Left ventricle myocardium inferior (tissue), 1 donor: Measurements from ENCODE around the gene EIF4EBP3. TPM values are rescaled to one million over a fixed set of nuclear protein-coding genes. Genes with fewer than 3 reads are reported as not detected.
A peak's percentile ranks its signal among the peaks of the same experiment; 100 is the strongest.

Experiments used
- DNase-seq: peaks from one replicate; pipeline ENCODE4 v3.0.0-alpha.2; 2020
- H3K27ac ChIP-seq: fragments of 200-600 bp; replicated peaks from 2 replicates; pipeline ENCODE4 v1.8.0; 2021
- H3K27me3 ChIP-seq: fragments of 200-600 bp; 2 replicates; pipeline ENCODE4 v1.8.0; 2021; ENCODE audit warnings: low read depth
- H3K36me3 ChIP-seq: fragments of 200-600 bp; 2 replicates; pipeline ENCODE4 v1.8.0; 2021
- H3K4me1 ChIP-seq: fragments of 200-600 bp; 2 replicates; pipeline ENCODE4 v1.8.0; 2021
- H3K4me3 ChIP-seq: fragments of 200-600 bp; 2 replicates; pipeline ENCODE4 v1.8.0; 2021; ENCODE audit warnings: mild to moderate bottlenecking, moderate library complexity
- H3K9me3 ChIP-seq: fragments of 200-600 bp; replicated peaks from 2 replicates; pipeline ENCODE4 v1.8.0; 2021
- CTCF ChIP-seq: fragments of 200-600 bp; IDR thresholded peaks from 2 replicates; pipeline ENCODE4 v1.8.0; 2021; ENCODE audit warnings: antibody characterized with exemption, mild to moderate bottlenecking, borderline replicate concordance
- intact Hi-C: fragments of 100-400 bp; cut with micrococcal nuclease; formaldehyde crosslinking; loops from one replicate; pipeline ENCODE4 v1.11.0; 2022
- total RNA-seq: library from RNA; stranded (reverse); fragmentation: NEBNext Ultra II Directional; extraction: Animal tissue kit (Norgen Biotek cat#: 25700); gene quantifications from one replicate; pipeline ENCODE4 v1.2.1, GENCODE V29; 2021
- donor health status: DM: no; HTN: yes; CAD: no; lungs with severe emphysema.

The EIF4EBP3 gene
- total RNA-seq, 1 donor from 2014 or later: 13.1 TPM

- H3K36me3 ChIP-seq: peaks cover 39% of the 10 kb centered on the region
- H3K4me1 ChIP-seq: peaks cover 74% of the 10 kb centered on the region
- no peak for DNase-seq
- no peak for TF ChIP-seq CTCF
- H3K9me3 ChIP-seq: no peaks in the 10 kb centered on the region
- H3K27ac ChIP-seq: peak overlapping the region; percentile 97
- H3K27me3 ChIP-seq: no peaks in the 10 kb centered on the region
- no peak overlapping the region for H3K4me3 ChIP-seq
- intact Hi-C loops: no loop called here
These were observed 3.0 kb downstream of the EIF4EBP3 start for GRCh38 chr5:140550147-140551079.

- Histone ChIP-seq H3K4me1 (peaks cover 80% of the 10 kb centered on the region), H3K27me3 (no peaks in the 10 kb centered on the region), H3K9me3 (no peaks in the 10 kb centered on the region), H3K4me3 (no peak overlapping the region), H3K36me3 (peaks cover 39% of the 10 kb centered on the region), H3K27ac (no peak overlapping the region)
- intact Hi-C loops: no loop called here
- no peak for DNase-seq
- TF ChIP-seq CTCF: no peak
These were observed 4.4 kb downstream of the EIF4EBP3 start for GRCh38 chr5:140551872-140552271.

- H3K4me3 ChIP-seq: no peak overlapping the region
- H3K27ac ChIP-seq: peak overlapping the region; percentile 2
- H3K36me3 ChIP-seq: peaks cover 39% of the 10 kb centered on the region
- intact Hi-C loops: no loop called here
- H3K4me1 ChIP-seq: peaks cover 76% of the 10 kb centered on the region
- no peak for DNase-seq
- TF ChIP-seq CTCF: no peak
- H3K27me3 ChIP-seq: no peaks in the 10 kb centered on the region
- H3K9me3 ChIP-seq: no peaks in the 10 kb centered on the region
These were observed 6.2 kb downstream of the EIF4EBP3 start for GRCh38 chr5:140553657-140554056.

GRCh38 chr5:140554454-140554853 is 7.0 kb downstream of the EIF4EBP3 start:
- Histone ChIP-seq H3K9me3 (no peaks in the 10 kb centered on the region), H3K36me3 (peaks cover 39% of the 10 kb centered on the region), H3K4me3 (no peak overlapping the region), H3K27ac (peak overlapping the region; percentile 2), H3K4me1 (peaks cover 68% of the 10 kb centered on the region), H3K27me3 (no peaks in the 10 kb centered on the region)
- intact Hi-C loops: no loop called here
- no peak for TF ChIP-seq CTCF
- no peak for DNase-seq

GRCh38 chr5:140555747-140556312 is 8.4 kb downstream of the EIF4EBP3 start:
- Histone ChIP-seq H3K4me1 (peaks cover 54% of the 10 kb centered on the region), H3K27ac (no peak overlapping the region), H3K36me3 (peaks cover 35% of the 10 kb centered on the region), H3K4me3 (peak overlapping the region; percentile 80), H3K27me3 (no peaks in the 10 kb centered on the region), H3K9me3 (no peaks in the 10 kb centered on the region)
- intact Hi-C loops: no loop called here
- TF ChIP-seq CTCF: no peak
- DNase-seq: no peak
